BJ (cell line): ENCODE measurements around the gene TPPP2. TPM values are rescaled to one million over a fixed set of nuclear protein-coding genes. Genes with fewer than 3 reads are reported as not detected.

Experiments used
- CTCF ChIA-PET: fragments of 350-600 bp; formaldehyde crosslinking; extraction: SDS; loops from one replicate; lab custom pipeline; 2021; ENCODE audit warnings: antibody characterized with exemption, inconsistent platforms; lab: Yijun Ruan, JAX
- POLR2A ChIA-PET: fragments of 300-600 bp; sonication (Branson Sonifier 250); formaldehyde crosslinking; extraction: SDS; loops from one replicate; lab custom pipeline; 2021; ENCODE audit warnings: antibody characterized with exemption; lab: Charles Lee
- DNase-seq: peaks from one replicate; pipeline ENCODE4 v3.0.0-alpha.2; 2011; ENCODE audit warnings: low read depth
- H3K27me3 ChIP-seq: 2 replicates; pipeline ENCODE4 v1.6.0; 2011; ENCODE audit warnings: low read length; ENCODE audit not compliant: control insufficient read depth, insufficient read depth
- H3K36me3 ChIP-seq: 2 replicates; pipeline ENCODE4 v1.5.1; 2011; ENCODE audit warnings: low read length; ENCODE audit not compliant: control insufficient read depth, insufficient read depth
- H3K4me3 ChIP-seq: 2 replicates; pipeline ENCODE4 v1.5.1; 2011; ENCODE audit warnings: low read depth, mild to moderate bottlenecking, control low read depth, low read length
- polyA plus RNA-seq: library from polyadenylated mRNA; depleted of rRNA; stranded (reverse); fragments of >200 nt; gene quantifications from 2 replicates; pipeline ENCODE4 v1.2.3, GENCODE V29; 2011
- TF ChIP-seq, protein P1 (sequence below): IDR thresholded peaks from 2 replicates; pipeline ENCODE4 v1.5.1; 2011; ENCODE audit warnings: low read depth, mild to moderate bottlenecking, control low read depth, inconsistent platforms, low read length, moderate library complexity; ENCODE audit not compliant: insufficient read depth

Gene TPPP2
- polyA plus RNA-seq, 1 experiment, result not detected

- ChIA-PET CTCF (interaction anchor here (0.9 to 3.6 kb wide), 13 partner anchors 9 to 77 kb away, joined by 3 to 22 read pairs (median 4); no protein-coding TSS in a partner anchor), POLR2A (interaction anchor here (0.9 kb wide), 1 partner anchor 16 kb away, joined by 3 read pairs; no protein-coding TSS in a partner anchor)
- no peak overlapping the region for H3K4me3 ChIP-seq
These were observed 17.4 kb downstream of the TPPP2 start for GRCh38 chr14:21047378-21047781.

GRCh38 chr14:21048638-21049037 is 18.6 kb downstream of the TPPP2 start:
- Histone ChIP-seq H3K27me3 (peaks cover 2% of the 10 kb centered on the region; the same call in 1 of the 2 replicates), H3K4me3 (no peak overlapping the region), H3K36me3 (no peaks in the 10 kb centered on the region)
- no peak for DNase-seq
- TF ChIP-seq, protein P1, sequence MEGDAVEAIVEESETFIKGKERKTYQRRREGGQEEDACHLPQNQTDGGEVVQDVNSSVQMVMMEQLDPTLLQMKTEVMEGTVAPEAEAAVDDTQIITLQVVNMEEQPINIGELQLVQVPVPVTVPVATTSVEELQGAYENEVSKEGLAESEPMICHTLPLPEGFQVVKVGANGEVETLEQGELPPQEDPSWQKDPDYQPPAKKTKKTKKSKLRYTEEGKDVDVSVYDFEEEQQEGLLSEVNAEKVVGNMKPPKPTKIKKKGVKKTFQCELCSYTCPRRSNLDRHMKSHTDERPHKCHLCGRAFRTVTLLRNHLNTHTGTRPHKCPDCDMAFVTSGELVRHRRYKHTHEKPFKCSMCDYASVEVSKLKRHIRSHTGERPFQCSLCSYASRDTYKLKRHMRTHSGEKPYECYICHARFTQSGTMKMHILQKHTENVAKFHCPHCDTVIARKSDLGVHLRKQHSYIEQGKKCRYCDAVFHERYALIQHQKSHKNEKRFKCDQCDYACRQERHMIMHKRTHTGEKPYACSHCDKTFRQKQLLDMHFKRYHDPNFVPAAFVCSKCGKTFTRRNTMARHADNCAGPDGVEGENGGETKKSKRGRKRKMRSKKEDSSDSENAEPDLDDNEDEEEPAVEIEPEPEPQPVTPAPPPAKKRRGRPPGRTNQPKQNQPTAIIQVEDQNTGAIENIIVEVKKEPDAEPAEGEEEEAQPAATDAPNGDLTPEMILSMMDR, result no peak
- ChIA-PET POLR2A (no interaction called here), CTCF (interaction anchor here (1.0 to 3.6 kb wide), 7 partner anchors 13 to 55 kb away, joined by 3 to 22 read pairs (median 20); no protein-coding TSS in a partner anchor)

More at GRCh38 chr14:21047378-21047781, 17.4 kb downstream of the TPPP2 start:
- DNase-seq, result no peak
- TF ChIP-seq, protein P1, result no peak
- H3K36me3 ChIP-seq, result no peaks in the 10 kb centered on the region
- H3K27me3 ChIP-seq, result peaks cover 3% of the 10 kb centered on the region; the same call in 1 of the 2 replicates

- Histone ChIP-seq H3K27me3 (peaks cover 2% of the 10 kb centered on the region; the same call in 1 of the 2 replicates), H3K4me3 (no peak overlapping the region), H3K36me3 (no peaks in the 10 kb centered on the region)
- TF ChIP-seq, protein P1, result no peak
- no peak for DNase-seq
- POLR2A ChIA-PET, result no interaction called here
- CTCF ChIA-PET, result interaction anchor here (0.9 to 3.6 kb wide), 7 partner anchors 8 to 55 kb away, joined by 3 to 22 read pairs (median 4); no protein-coding TSS in a partner anchor
These were observed 19.3 kb downstream of the TPPP2 start for GRCh38 chr14:21049271-21049673.

DNA sequence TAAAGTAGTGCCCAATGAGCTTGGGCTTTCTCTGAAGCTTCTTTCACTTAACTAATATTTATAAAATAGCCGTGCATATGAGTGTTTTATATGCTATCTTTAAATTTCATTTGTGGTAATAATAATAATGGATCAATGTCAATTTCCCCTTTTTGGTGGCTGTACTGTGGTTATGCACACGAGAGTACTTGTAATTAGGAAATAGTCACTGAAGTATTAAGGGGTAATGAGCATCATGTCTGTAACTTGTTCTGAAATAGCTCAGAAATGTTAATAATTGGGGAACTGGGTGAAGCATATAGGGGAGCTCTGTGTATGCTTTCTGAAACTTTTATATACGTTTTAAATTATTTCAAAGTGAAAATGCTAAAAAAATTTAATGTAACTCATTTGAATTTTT is 20.6 kb downstream of the TPPP2 start:
- CTCF ChIA-PET, result interaction anchor here (0.7 to 1.9 kb wide), 3 partner anchors 10 to 18 kb away, joined by 3 to 5 read pairs (median 5); no protein-coding TSS in a partner anchor
- Histone ChIP-seq H3K4me3 (no peak overlapping the region), H3K36me3 (no peaks in the 10 kb centered on the region), H3K27me3 (no peaks in the 10 kb centered on the region)
- DNase-seq, result no peak
- POLR2A ChIA-PET, result no interaction called here
- TF ChIP-seq, protein P1, result no peak

GRCh38 chr14:21053184-21054122 is 23.4 kb downstream of the TPPP2 start:
- ChIA-PET CTCF (interaction anchor here (1.4 to 1.7 kb wide), 3 partner anchors 39 to 82 kb away, joined by 4 to 6 read pairs (median 5); no protein-coding TSS in a partner anchor), POLR2A (no interaction called here)
- no peak overlapping the region for H3K4me3 ChIP-seq
- no peak for DNase-seq
- no peaks in the 10 kb centered on the region for H3K36me3 ChIP-seq
- TF ChIP-seq, protein P1, result no peak
- H3K27me3 ChIP-seq, result no peaks in the 10 kb centered on the region
